ENCODE results near the gene KRTAP10-8.
"Not testable (repeated sequence)": the region's sequence is repeated elsewhere in the genome, so short reads cannot be mapped to it uniquely, and the experiment has no call there.

The KRTAP10-8 gene

GRCh38 chr21:44612029-44612486 lies at the start of gene KRTAP10-8:
TSS of gene KRTAP10-8 (plus strand) at chr21:44612079. CDS start at chr21:44612101, 22 bp downstream.
- no peak for DNase-seq (ENCODE audit: low spot score)

GRCh38 chr21:44564099-44564498 lies 47.8 kb upstream of the KRTAP10-8 start:
- no peak for DNase-seq (ENCODE audit: low spot score)

- DNase-seq (ENCODE audit: low spot score), result no peak
Observed at GRCh38 chr21:44564886-44565598, 46.8 kb upstream of the KRTAP10-8 start.

GRCh38 chr21:44566403-44566802 lies 45.5 kb upstream of the KRTAP10-8 start:
- DNase-seq (ENCODE audit: low spot score), result no peak

- DNase-seq (ENCODE audit: low spot score), result no peak
Observed at GRCh38 chr21:44567481-44568171, 44.3 kb upstream of the KRTAP10-8 start.

GRCh38 chr21:44568261-44568660 lies 43.6 kb upstream of the KRTAP10-8 start:
- no peak for DNase-seq (ENCODE audit: low spot score)

GRCh38 chr21:44568667-44569556 lies 43.0 kb upstream of the KRTAP10-8 start:
- no peak for DNase-seq (ENCODE audit: low spot score)

- DNase-seq (ENCODE audit: low spot score), result no peak
Observed at GRCh38 chr21:44569861-44570517, 41.9 kb upstream of the KRTAP10-8 start.

- DNase-seq (ENCODE audit: low spot score), result no peak
Observed at GRCh38 chr21:44571296-44571695, 40.6 kb upstream of the KRTAP10-8 start.

- DNase-seq (ENCODE audit: low spot score), result no peak
Observed at GRCh38 chr21:44571844-44572782, 39.8 kb upstream of the KRTAP10-8 start.

- no peak for DNase-seq (ENCODE audit: low spot score)
Observed at GRCh38 chr21:44572959-44573583, 38.8 kb upstream of the KRTAP10-8 start.

GRCh38 chr21:44573630-44574456 lies 38.0 kb upstream of the KRTAP10-8 start, which contains the start of gene KRTAP10-4:
TSS of gene KRTAP10-4 (plus strand) at chr21:44573729. CDS start at chr21:44573759, 30 bp downstream.
- DNase-seq (ENCODE audit: low spot score), result not testable (repeated sequence)

GRCh38 chr21:44574457-44575306 lies 37.2 kb upstream of the KRTAP10-8 start:
- no peak for DNase-seq (ENCODE audit: low spot score)

GRCh38 chr21:44575307-44576024 lies 36.4 kb upstream of the KRTAP10-8 start:
- no peak for DNase-seq (ENCODE audit: low spot score)

- DNase-seq (ENCODE audit: low spot score), result no peak
Observed at GRCh38 chr21:44576025-44576420, 35.9 kb upstream of the KRTAP10-8 start.

GRCh38 chr21:44578371-44579055 lies 33.4 kb upstream of the KRTAP10-8 start:
- DNase-seq (ENCODE audit: low spot score), result no peak
